Keratinocyte (primary cell): ENCODE data around the gene A2M.

Source experiments
- EZH2 ChIP-seq: IDR thresholded peaks from one replicate; pipeline ENCODE4 v1.6.1; 2012; ENCODE audit warnings: inconsistent platforms, mild to moderate bottlenecking, low read length, moderate library complexity
- TF ChIP-seq, protein P1 (sequence below), 3 experiments: IDR thresholded peaks in 1 of 3; conservative IDR thresholded peaks in 1 of 3; optimal IDR thresholded peaks in 1 of 3; 2 replicates in 2 of 3; 3 replicates in 1 of 3; pipeline versions ENCODE3 to v1.5.1; 2011; ENCODE audit warnings: low read length in 3 of 3, mild to moderate bottlenecking in 3 of 3, moderate library complexity in 2 of 3, control low read depth in 1 of 3, inconsistent platforms in 1 of 3; ENCODE audit not compliant: insufficient read depth in 2 of 3; ENCODE audit errors: extremely low read depth in 1 of 3

DNA sequence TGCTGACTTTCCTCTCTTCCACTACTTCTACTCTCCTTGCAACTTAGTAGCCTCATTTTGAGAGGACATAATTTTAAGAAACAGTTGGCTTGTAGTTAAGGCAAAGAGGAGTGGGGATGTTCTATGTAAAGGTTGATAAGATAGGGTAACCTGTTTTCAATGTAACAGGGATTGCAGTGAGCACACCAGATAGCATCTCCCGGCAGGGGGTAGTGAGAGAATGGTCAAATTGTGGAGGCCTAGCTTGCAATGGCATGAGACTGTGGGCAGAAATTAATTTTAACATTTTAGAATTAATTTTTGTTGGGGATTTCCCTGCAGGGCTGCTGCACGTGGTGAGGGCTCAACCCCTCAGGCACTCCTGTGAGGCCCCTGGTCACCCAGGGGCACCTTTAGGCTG lies 84.9 kb downstream of the A2M start:
- TF ChIP-seq, protein P1, sequence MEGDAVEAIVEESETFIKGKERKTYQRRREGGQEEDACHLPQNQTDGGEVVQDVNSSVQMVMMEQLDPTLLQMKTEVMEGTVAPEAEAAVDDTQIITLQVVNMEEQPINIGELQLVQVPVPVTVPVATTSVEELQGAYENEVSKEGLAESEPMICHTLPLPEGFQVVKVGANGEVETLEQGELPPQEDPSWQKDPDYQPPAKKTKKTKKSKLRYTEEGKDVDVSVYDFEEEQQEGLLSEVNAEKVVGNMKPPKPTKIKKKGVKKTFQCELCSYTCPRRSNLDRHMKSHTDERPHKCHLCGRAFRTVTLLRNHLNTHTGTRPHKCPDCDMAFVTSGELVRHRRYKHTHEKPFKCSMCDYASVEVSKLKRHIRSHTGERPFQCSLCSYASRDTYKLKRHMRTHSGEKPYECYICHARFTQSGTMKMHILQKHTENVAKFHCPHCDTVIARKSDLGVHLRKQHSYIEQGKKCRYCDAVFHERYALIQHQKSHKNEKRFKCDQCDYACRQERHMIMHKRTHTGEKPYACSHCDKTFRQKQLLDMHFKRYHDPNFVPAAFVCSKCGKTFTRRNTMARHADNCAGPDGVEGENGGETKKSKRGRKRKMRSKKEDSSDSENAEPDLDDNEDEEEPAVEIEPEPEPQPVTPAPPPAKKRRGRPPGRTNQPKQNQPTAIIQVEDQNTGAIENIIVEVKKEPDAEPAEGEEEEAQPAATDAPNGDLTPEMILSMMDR (optimal IDR thresholded peaks at IDR 0.05 in 1 of 3, IDR thresholded peaks at IDR 0.05 in 1 of 3, conservative IDR thresholded peaks at IDR 0.05 in 1 of 3; ENCODE audit: extremely low read depth in 1 of 3, insufficient read depth in 2 of 3, low read length in 3 of 3): no peak
- no peak for TF ChIP-seq EZH2
